ENCODE data around the gene FBXO36.

The FBXO36 gene

GRCh38 chr2:229882583-229882982, 39.7 kb upstream of the FBXO36 start:
- DNase-seq (ENCODE audit: insufficient read length, low spot score) (no peak), FAIRE-seq (no peak)
- no peak for TF ChIP-seq CTCF (IDR thresholded peaks at IDR 0.05; ENCODE audit: insufficient read depth, missing control alignments)

- peak; percentile 21 for FAIRE-seq
Measured at GRCh38 chr2:229884775-229885699, 37.3 kb upstream of the FBXO36 start.

GRCh38 chr2:229887441-229887840, 34.9 kb upstream of the FBXO36 start:
- TF ChIP-seq CTCF (IDR thresholded peaks at IDR 0.05; ENCODE audit: insufficient read depth, missing control alignments), result no peak
- FAIRE-seq, result peak; percentile 60
- DNase-seq (ENCODE audit: insufficient read length, low spot score), result no peak

More at GRCh38 chr2:229884775-229885699, 37.3 kb upstream of the FBXO36 start:
- DNase-seq (ENCODE audit: insufficient read length, low spot score), result no peak
- TF ChIP-seq CTCF (IDR thresholded peaks at IDR 0.05; ENCODE audit: insufficient read depth, missing control alignments), result no peak

- DNase-seq (ENCODE audit: insufficient read length, low spot score) (no peak), FAIRE-seq (no peak)
- TF ChIP-seq CTCF (IDR thresholded peaks at IDR 0.05; ENCODE audit: insufficient read depth, missing control alignments), result no peak
Measured at GRCh38 chr2:229888031-229888430, 34.3 kb upstream of the FBXO36 start.

- TF ChIP-seq CTCF (IDR thresholded peaks at IDR 0.05; ENCODE audit: insufficient read depth, missing control alignments), result no peak
- no peak for DNase-seq (ENCODE audit: insufficient read length, low spot score)
- FAIRE-seq, result no peak
Measured at GRCh38 chr2:229889023-229889422, 33.3 kb upstream of the FBXO36 start.

GRCh38 chr2:229896857-229897256, 25.4 kb upstream of the FBXO36 start:
- TF ChIP-seq CTCF (IDR thresholded peaks at IDR 0.05; ENCODE audit: insufficient read depth, missing control alignments), result no peak
- DNase-seq (ENCODE audit: insufficient read length, low spot score) (no peak), FAIRE-seq (no peak)

- FAIRE-seq, result no peak
- TF ChIP-seq CTCF (IDR thresholded peaks at IDR 0.05; ENCODE audit: insufficient read depth, missing control alignments), result no peak
- no peak for DNase-seq (ENCODE audit: insufficient read length, low spot score)
Measured at GRCh38 chr2:229899604-229900003, 22.7 kb upstream of the FBXO36 start.

All from D721Med (cell line).